Epidermal melanocyte (primary cell): ENCODE data around the gene RSPH3.
"Not testable (repeated sequence)": the region's sequence is repeated elsewhere in the genome, so short reads cannot be mapped to it uniquely, and the experiment has no call there.

Experiments
- DNase-seq: peaks from one replicate; pipeline ENCODE4 v3.0.0; 2011; ENCODE audit warnings: low spot score; ENCODE audit not compliant: insufficient read length

Gene RSPH3, protein sequence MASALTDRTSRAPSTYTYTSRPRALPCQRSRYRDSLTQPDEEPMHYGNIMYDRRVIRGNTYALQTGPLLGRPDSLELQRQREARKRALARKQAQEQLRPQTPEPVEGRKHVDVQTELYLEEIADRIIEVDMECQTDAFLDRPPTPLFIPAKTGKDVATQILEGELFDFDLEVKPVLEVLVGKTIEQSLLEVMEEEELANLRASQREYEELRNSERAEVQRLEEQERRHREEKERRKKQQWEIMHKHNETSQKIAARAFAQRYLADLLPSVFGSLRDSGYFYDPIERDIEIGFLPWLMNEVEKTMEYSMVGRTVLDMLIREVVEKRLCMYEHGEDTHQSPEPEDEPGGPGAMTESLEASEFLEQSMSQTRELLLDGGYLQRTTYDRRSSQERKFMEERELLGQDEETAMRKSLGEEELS

DNA sequence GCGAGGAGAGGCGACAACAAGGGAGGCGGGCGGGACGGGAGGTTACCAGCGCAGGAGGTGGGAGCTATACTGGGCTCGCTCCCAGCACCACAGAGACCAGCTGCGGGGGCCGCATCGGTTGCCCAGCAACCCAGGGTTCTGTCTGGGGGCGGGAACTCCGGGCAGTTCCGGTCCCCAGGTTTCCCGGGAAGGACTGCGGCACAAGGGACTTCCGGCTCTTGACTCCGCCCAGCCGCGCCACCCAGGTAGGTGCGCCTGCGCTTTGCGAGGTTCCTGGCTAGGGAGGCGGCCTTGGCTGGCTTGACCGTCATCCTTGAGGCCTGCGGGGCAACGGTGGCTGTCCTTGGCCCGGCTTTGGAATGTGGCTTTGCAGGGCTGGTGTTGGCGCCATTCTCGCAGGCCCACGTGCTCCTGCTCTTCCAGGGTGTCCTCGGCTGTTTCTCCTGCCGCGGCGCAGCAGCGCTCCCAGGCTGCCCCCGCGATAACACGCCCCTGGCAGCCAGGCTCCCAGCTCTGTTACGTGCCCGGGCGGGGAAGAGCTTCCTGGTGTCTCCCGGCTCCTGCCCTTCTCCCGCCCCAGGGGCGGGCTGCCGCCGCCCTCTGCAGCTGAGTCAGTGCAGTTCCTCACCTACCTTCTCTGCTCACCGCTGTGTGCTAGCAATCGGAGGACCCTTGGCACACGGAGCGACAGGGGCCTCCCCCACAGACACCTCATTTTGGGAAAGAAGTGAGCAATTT lies at the start of gene RSPH3:
Gene RSPH3 (minus strand): TSS at position 537 of the 738 bp plus-strand sequence. CDS start 652 bp downstream, outside the sequence.
- DNase-seq = peak; percentile 86

DNA sequence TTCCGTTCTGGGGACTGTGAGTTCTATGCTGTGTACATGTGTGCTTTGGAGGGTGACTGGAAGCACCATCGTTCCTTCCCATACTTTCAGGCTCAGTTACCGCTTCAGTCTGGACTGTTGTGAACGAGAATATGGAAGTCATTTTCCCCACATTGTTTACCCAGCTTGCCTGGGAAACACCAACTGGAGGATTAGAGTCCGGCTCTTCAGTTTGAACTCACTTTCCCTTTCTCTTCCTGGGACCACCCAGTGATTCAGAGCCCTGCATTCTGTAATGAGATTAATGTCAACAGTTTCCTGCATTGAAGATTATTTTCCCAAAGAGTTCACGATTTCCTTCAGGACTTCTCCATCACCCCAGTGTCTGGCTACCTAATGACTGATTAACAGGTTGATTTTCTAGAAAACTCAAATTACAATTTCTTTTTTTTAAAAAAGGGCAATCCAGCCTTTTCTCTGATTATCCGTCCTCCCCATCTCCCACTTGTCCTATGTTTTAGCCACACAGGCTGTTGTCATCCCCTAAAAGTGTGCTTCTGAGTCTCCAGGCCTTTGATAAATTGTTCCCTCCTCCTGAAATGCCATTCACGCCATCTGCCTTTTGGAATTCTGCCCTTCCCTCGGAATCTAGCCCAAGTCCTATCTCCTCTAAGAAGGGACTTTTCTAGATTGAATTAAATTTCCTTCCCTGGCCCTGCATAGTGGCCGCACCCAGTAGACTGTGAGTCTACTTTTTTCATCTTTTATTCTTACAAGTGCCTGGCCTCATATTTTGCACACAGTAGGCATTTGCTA lies 48.1 kb upstream of the RSPH3 start:
- no peak for DNase-seq

DNA sequence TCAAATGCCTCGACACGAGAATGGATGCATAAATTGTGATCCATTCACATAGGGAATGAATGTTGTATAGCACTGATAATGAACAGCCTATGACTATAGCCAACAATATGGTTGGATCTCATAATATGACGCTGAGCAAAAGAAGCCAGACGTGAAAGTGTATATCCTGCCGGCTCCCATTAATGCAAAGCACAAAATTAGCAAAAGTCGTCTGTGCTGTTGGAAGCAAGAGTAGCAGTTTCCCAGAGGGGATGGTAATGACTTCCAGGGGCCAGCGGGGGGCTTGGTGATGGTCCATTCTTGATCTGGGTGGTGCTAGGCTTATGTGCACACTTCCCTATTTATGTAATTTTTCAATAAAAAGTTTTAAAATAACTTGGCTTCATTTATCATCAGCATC lies 45.8 kb upstream of the RSPH3 start:
- DNase-seq = no peak

DNA sequence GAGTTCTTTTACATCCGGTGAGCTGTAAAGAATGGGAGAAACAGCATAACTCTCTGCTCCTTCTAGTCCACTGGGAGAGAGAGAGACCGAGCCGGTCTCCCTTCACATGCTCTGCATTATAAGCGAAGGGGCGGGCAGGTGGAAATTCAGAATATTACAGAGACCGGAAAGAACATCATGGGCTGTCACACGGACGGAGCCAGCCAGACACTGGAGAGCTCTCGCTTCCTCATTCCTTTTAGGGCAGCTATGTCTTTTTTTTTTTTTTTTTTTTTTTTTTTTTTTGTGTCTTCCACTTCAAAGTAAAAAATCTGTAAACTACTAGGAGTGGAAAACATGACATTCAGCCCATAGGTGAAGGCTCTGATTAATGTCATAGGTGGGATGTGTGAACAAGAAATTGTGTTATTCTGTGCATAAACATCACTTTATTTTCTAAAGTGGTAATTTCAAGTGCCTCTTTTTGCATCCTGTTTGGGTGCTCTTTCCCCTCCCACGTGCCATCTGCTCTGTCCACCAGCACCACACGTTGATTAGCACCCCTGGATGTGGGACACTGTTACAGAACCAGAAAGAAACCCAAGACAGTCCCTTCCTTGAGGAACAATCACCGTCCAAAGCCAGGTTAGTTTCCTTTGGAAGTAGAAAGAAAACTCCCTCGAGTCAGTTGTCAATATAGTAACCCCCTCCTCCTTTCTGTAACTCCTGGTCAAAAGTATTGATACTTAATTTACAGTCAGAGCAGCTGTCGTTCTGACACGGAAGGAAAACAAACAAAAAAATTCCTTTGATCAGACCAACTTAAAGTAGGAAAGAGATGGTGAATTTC lies 45.1 kb upstream of the RSPH3 start, which contains the start of gene TAGAP:
Gene TAGAP (minus strand): TSS at position 93 of the 829 bp plus-strand sequence. CDS start 845 bp downstream, outside the sequence.
- no peak for DNase-seq

DNA sequence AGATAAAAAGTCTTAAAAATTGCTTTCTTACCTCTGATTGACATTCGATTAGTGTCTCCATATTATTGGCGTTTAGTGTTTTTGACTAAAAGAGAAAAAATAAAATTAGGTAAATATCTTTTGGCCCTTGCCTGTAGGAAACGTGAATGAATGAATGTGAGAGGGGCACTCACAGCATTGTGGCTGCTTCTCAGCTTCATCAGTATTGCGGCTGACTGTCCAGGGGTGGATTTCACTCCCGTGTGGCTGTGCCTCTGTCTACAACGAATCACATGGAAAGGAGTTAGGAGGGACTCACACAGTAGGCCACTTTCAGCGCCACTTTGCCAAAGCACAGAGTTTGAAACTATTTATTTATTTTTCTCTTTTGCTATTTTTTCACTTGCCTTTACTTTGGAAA lies 43.9 kb upstream of the RSPH3 start:
- DNase-seq = no peak

DNA sequence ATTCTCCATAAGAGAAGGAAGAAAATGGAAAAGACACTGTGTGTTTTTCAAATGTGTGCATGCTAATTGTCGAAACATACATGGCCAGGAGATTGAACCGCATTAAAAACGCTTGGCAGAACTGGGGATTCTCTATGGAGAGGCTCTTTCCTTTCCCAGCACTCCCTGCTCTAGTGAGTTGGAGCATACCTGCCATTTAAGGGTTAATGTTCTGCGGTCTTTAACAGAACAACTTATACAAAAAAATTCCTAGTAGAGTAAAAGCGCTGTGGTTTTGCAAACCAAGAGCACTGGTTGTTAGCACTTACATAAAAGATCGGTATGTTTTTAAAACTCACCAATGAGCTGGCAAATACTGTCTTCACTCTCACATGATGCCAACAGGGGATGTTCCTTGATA lies 43.2 kb upstream of the RSPH3 start:
- DNase-seq = no peak

DNA sequence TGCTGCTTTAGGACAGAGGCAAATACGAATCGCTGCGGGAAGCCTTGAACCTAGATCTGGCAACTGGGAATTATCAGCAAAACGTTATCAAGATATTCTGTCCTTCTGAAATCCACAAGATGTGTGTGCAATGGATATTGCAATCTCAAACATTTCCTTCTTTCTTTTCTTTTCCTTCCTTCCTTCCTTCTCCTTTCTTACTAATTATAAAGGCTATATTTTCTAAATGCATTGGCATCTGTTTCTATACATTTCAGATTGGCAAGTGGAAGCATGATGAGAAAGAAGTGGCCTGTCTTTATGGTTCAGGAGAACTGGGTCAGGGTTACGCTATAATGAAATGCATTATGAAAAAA lies 42.8 kb upstream of the RSPH3 start:
- DNase-seq = no peak

DNA sequence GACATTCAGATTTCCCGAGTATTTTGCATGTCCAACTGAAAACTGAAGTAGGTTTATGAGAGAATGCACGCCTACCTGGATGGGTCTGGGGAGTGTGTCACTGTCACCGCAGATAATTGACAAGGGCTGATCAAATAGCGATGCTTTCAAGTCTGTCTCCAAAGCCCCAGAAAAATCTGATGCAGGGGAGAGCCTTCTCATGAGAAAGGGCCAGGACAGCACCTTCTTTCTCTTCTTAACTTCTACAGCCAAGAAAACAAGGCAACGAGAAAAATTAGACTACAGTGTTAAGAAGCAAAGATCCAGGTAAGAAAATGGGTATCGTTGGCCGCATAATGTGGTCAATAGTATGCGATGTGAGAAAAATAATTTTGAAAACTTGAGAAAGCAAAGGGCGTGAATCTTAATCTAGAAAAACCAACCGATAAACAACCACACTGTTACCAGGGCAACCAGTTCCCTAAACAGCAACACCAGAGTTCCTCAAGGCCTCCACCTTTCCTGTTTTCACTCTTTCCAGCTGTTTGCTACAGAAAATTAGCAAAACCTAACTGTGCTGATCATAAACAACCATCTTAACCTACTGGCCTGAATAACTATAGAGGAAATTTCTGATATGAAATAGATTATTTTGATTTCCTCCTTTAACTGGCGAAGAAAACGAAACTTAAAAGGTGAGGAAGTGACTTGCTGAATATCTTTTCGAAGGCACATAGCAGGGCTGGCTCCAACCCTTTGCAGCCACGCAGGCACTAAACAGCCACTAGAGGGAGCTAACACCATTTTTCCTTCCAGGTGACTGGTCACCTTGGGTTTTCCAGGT lies 42.2 kb upstream of the RSPH3 start:
- DNase-seq = peak; percentile 33

DNA sequence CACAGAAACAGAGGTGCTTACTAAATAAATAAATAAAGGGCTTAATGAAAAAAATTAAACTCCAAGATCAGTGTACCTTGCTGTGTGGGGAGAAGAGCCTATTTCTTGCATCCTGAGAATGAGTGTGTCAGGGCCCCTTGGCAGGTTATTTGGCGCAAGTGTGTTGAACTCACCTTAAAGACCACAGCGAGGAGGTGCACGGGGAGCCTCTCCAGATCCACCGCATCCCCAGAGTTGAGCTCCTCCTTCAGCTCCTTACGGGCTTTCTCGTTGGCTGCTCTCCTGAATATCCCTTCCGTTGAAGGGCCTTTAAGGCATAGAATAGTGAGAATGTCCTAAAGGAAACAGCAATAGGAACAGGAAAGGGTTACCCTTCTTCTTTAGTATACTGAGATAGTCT lies 41.2 kb upstream of the RSPH3 start:
- no peak for DNase-seq

DNA sequence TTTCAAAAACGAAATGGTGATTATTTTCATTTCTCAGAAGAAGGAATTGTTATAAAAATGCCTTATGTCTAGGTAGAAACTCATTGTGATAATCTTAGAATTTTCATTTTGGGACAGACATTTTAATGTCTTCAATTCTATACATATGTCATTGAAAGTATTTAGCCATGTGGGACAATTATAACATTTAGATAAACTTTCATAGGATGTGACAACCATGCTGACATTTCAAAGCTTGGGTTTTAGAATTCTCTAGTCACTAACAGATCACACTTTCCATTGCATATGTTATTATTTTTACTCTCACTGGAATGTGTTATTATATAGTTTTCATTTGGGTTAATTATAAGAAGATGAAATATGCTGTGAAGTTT lies 39.9 kb upstream of the RSPH3 start:
- no peak for DNase-seq

DNA sequence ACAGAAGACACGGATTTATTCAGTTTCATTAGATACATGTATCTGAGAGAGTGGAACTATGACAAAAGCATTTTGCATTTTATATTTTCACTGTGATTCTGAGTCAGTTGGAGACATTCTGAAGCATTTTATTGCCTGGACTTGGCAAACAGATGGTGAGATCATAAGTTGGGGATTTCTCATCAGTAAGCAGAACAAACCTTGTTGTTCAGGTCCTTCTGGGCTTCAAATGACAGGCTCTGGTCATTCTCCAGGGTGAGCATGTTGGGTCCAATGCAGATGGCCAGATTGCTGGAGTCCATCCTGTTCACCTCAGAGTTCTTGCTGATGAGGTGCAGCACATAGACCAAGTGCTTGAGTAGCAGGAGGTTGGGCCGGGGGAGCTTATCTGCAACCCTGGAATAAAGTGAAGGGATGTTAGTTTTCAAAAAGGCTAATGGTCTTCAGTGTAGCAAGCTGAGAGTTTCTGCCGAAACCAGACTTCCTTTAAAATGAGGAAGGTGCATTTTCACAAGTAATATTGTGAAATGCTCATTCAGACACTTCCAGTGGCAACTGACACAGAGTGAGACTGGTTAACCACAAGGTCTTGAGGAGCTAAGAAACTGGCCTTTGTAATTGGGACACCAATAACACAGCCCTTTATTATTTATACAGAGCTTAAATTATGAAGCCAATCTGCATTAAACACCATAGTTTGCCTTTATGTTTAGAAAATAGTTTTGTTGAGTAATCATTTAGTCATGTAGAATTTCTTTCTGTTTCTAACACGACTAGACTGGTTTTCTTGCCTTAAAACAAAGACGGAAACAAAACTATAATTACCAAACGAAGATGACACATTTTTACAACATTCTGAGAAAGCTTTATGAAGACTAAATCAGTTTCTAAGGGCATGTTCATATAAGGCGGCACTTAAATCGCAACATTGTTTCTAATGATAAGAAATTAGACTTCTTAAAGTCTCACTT lies 39.2 kb upstream of the RSPH3 start:
- no peak for DNase-seq

DNA sequence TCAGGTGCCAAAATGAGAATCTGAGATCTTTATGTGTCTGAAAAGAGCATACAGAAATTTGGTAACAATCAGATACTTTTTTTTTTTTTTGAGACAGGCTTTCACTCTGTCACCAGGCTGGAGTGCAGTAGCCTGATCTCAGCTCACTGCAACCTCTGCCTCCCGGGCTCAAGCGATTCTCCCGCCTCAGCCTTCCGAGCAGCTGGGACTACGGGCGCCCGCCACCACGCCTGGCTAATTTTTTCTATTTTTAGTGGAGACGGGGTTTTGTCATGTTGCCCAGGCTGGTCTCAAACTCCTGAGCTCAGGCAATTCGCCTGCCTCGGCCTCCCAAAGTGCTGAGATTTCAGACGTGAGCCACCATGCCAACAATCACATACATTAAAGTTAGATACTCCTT lies 38.3 kb upstream of the RSPH3 start:
- not testable (repeated sequence) for DNase-seq

DNA sequence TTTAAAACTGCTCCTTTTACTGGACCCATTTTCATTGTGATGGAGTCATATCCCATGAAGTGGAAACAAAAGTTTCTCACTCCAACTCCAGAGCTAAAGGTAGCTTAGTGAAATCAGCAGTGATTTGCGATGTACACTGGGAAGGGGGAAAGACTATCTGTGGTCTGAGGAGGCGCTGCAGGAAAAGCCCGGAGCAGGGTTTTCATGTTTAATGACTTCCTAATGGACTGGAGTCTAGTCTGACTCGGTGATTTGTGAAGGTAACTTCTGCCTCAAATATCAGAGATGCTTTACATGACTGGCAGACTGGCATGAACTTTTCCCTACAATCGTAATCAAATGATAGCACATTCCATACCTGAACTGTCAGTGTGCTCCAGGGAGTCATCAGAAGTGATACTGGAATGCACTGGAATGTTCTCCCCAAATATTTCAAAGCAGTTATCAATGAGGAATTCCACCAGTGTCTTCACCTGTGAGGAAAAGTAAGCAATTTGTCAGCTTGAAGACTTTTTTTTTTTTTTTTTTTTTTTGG lies 37.8 kb upstream of the RSPH3 start:
- DNase-seq = no peak

DNA sequence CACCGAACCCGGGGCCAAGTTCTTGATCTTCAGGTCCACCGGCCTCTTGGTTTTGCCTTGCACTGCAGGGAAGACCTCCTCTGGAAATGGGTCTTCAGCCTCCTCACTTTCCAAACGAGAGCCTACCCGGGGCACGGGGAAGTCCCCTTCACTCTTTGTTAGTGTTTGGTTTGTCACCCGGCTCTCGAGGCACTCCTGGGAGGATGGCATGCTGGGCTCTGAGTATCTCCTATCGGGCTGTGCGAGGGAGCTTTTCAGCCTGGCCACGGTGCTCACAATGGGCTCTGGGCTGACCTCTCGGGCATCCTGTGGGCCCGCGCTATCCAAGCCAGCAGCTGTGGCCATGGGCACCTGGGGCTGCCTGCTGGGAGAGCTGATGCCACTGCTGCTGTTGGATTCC lies 36.7 kb upstream of the RSPH3 start:
- no peak for DNase-seq

DNA sequence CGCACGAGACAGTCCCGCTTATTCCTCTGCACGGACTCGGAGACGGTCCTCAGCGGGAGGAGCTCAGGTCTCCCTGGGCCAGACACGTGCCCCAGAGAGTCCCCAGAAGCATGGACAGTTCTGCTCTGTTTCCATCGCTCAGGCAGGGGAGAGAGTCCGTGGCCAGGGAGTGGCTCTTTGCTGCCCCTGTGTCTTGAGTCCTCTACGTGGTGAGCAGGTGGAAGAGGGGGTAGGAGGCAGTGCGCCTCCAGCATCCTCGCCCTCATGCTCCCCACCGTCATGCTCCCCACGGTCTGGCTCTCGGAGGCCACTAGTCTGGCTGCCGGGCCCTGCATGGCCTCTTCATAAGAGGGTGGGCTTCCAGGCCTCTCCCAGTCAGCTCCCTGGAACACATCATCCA lies 35.9 kb upstream of the RSPH3 start:
- DNase-seq = no peak

DNA sequence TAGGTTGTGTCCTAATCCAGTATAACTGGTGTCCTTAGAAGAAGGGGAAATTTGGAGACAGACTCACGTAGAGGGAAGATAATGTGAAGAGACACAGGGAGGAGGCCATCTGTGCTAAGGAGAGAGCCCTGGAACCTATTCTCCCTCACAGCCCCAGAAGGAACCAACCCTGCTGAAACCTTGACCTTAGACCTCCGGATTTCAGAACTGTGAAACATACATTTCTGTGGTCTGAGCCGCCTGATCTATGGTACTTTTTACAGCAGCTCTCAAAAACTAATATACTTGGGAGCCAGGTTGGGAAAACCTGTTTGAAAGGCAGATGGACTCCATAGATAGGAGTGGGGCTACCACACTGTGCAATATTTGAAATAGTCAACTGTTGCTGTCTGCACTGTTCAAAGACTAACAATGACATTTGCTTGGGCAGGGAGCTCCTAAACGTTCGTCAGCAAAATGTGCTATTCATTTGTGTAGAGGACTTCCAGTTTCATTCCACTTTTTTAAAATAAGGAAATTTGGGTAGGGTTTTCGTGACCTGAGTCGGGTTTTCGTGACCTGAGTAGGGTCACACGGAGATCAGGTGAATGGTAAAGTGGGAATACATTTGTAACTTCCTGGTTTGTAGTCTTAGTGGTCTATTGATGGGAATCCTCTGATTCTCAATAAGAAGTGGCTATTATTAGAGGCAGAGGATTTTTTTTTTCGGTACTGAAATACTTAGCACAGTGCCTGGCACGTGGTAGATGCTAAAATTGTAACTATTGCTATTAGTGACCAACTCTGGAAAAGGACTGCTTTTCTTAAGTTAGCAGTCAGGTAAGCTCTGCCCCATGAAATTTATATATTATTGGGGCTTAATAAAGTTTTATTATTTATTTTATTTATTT lies 33.4 kb upstream of the RSPH3 start:
- DNase-seq = no peak

DNA sequence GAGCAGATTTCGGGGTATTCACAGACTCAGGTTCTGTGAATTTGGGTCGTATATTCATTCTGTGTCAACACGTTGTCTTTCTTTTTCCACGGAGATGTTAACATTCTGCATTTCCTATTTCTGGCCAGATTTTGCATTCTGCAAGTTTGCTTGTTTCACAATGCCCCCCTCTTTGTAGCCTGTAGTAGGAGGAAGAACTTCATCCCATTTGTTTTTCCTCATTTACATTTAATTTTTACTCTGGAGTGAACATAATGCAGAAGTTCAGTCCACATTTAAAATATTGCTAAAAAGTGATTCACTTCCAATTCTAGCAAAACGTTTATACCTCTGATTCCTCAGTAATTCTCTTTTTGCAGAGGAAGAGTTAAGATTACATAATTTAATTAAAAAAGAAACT lies 31.8 kb upstream of the RSPH3 start:
- DNase-seq = no peak

DNA sequence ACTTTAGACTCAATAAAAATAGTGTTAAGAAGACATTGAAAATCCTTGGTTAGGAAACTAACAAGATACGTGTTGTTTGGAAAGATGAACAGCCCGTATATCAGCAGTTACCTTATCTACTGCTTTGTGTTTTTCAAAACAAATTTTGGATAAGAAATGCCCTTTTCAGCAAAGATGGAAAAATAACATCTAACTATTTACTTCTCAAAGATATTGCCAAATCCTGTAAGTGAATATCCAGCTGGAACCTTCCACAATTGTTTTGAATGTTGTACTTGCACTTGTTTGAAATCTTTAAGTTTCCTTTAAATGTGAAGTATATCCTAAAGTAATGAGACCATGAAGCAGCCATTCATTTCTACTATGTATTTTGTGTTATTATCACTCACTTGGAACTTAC lies 30.2 kb upstream of the RSPH3 start:
- no peak for DNase-seq
